Measurements from ENCODE around the gene SDK1.

Gene SDK1

GRCh38 chr7:3791327-3791726 lies 490.3 kb downstream of the SDK1 start:
- no peak for DNase-seq (ENCODE audit: extremely low read depth, low read depth)

GRCh38 chr7:3795141-3795540 lies 494.1 kb downstream of the SDK1 start:
- no peak for TF ChIP-seq CTCF (IDR thresholded peaks at IDR 0.05; ENCODE audit: low read depth, low read length, missing control alignments)
- DNase-seq (ENCODE audit: extremely low read depth, low read depth) = no peak
- no peak overlapping the region for H3K4me3 ChIP-seq (replicated peaks; ENCODE audit: low read depth, low read length)

More at GRCh38 chr7:3791327-3791726, 490.3 kb downstream of the SDK1 start:
- H3K4me3 ChIP-seq (replicated peaks; ENCODE audit: low read depth, low read length) = no peak overlapping the region
- TF ChIP-seq CTCF (IDR thresholded peaks at IDR 0.05; ENCODE audit: low read depth, low read length, missing control alignments) = no peak

- DNase-seq (ENCODE audit: extremely low read depth, low read depth) = no peak
- no peak for TF ChIP-seq CTCF (IDR thresholded peaks at IDR 0.05; ENCODE audit: low read depth, low read length, missing control alignments)
- H3K4me3 ChIP-seq (replicated peaks; ENCODE audit: low read depth, low read length) = no peak overlapping the region
These were observed 494.7 kb downstream of the SDK1 start for GRCh38 chr7:3795781-3796180.

GRCh38 chr7:3805151-3805550 lies 504.1 kb downstream of the SDK1 start:
- H3K4me3 ChIP-seq (replicated peaks; ENCODE audit: low read depth, low read length) = no peak overlapping the region
- DNase-seq (ENCODE audit: extremely low read depth, low read depth) = no peak
- no peak for TF ChIP-seq CTCF (IDR thresholded peaks at IDR 0.05; ENCODE audit: low read depth, low read length, missing control alignments)

- DNase-seq (ENCODE audit: extremely low read depth, low read depth) = no peak
- no peak for TF ChIP-seq CTCF (IDR thresholded peaks at IDR 0.05; ENCODE audit: low read depth, low read length, missing control alignments)
- H3K4me3 ChIP-seq (replicated peaks; ENCODE audit: low read depth, low read length) = no peak overlapping the region
These were observed 505.5 kb downstream of the SDK1 start for GRCh38 chr7:3806516-3806915.

- no peak overlapping the region for H3K4me3 ChIP-seq (replicated peaks; ENCODE audit: low read depth, low read length)
- TF ChIP-seq CTCF (IDR thresholded peaks at IDR 0.05; ENCODE audit: low read depth, low read length, missing control alignments) = no peak
- no peak for DNase-seq (ENCODE audit: extremely low read depth, low read depth)
These were observed 506.8 kb downstream of the SDK1 start for GRCh38 chr7:3807824-3808223.

- no peak for TF ChIP-seq CTCF (IDR thresholded peaks at IDR 0.05; ENCODE audit: low read depth, low read length, missing control alignments)
- no peak overlapping the region for H3K4me3 ChIP-seq (replicated peaks; ENCODE audit: low read depth, low read length)
- DNase-seq (ENCODE audit: extremely low read depth, low read depth) = no peak
These were observed 520.4 kb downstream of the SDK1 start for GRCh38 chr7:3821488-3821887.
